Measurements from ENCODE around the gene IRAK3. TPM values are rescaled to one million over a fixed set of nuclear protein-coding genes. Genes with fewer than 3 reads are reported as not detected.

Gene IRAK3
- total RNA-seq, 4 donors from 2014 or later = 12.2 to 21.5 (median 13.6) TPM

GRCh38 chr12:66189486-66189843, 451 bp downstream of the IRAK3 start:
- Histone ChIP-seq H3K4me1 (peaks cover 6 to 15% (median 13%) of the 10 kb centered on the region in 4 donors), H3K36me3 (peaks cover 0 to 4% (median 0%) of the 10 kb centered on the region in 4 donors), H3K9me3 (no peaks in the 10 kb centered on the region), H3K27me3 (peaks cover 0 to 32% (median 0%) of the 10 kb centered on the region in 4 donors), H3K4me3 (peak overlapping the region; percentile 56 to 71 (median 58)), H3K27ac (replicated peaks in 1 of 4) (peak overlapping the region; percentile 75 to 89 (median 78))
- intact Hi-C loops (cut with DNase I) = no loop called here
- 26% methylated on average over 18 of the region's 18 CpGs for WGBS
- DNase-seq (ENCODE audit: extremely low spot score) = no peak
- TF ChIP-seq POLR2AphosphoS5 (IDR thresholded peaks at IDR 0.05) (no peak), EP300 (IDR thresholded peaks at IDR 0.05) (no peak)

GRCh38 chr12:66189889-66190288, 875 bp downstream of the IRAK3 start:
- peak overlapping the region; percentile 56 to 71 (median 58) for H3K4me3 ChIP-seq
- peaks cover 0 to 8% (median 0%) of the 10 kb centered on the region in 4 donors for H3K36me3 ChIP-seq
- no peak for DNase-seq (ENCODE audit: extremely low spot score)
- peaks cover 0 to 34% (median 0%) of the 10 kb centered on the region in 4 donors for H3K27me3 ChIP-seq
- TF ChIP-seq EP300 (IDR thresholded peaks at IDR 0.05) (no peak), POLR2AphosphoS5 (IDR thresholded peaks at IDR 0.05) (no peak), POLR2A (IDR thresholded peaks at IDR 0.05; ENCODE audit: low read depth) (no peak), CTCF (IDR thresholded peaks at IDR 0.05) (no peak)
- peak overlapping the region; percentile 75 to 89 (median 78) for H3K27ac ChIP-seq (replicated peaks in 1 of 4)
- no peaks in the 10 kb centered on the region for H3K9me3 ChIP-seq
- WGBS = 73% methylated on average over 6 of the region's 6 CpGs
- intact Hi-C loops (cut with DNase I) = no loop called here
- peaks cover 6 to 15% (median 13%) of the 10 kb centered on the region in 4 donors for H3K4me1 ChIP-seq

- Histone ChIP-seq H3K4me3 (peak overlapping the region; percentile 56 to 71 (median 58)), H3K36me3 (peaks cover 0 to 8% (median 0%) of the 10 kb centered on the region in 4 donors), H3K27ac (replicated peaks in 1 of 4) (peak overlapping the region; percentile 40 to 89 (median 77)), H3K4me1 (peaks cover 6 to 15% (median 13%) of the 10 kb centered on the region in 4 donors), H3K27me3 (peaks cover 0 to 34% (median 0%) of the 10 kb centered on the region in 4 donors), H3K9me3 (no peaks in the 10 kb centered on the region)
- DNase-seq (ENCODE audit: extremely low spot score) = no peak
- intact Hi-C loops (cut with DNase I) = no loop called here
- WGBS = 59% methylated on average over 1 of the region's 1 CpG
- TF ChIP-seq POLR2AphosphoS5 (IDR thresholded peaks at IDR 0.05) (no peak), POLR2A (IDR thresholded peaks at IDR 0.05; ENCODE audit: low read depth) (no peak), CTCF (IDR thresholded peaks at IDR 0.05) (no peak), EP300 (IDR thresholded peaks at IDR 0.05) (no peak)
Observed at GRCh38 chr12:66190519-66191370, 1.7 kb downstream of the IRAK3 start.

- Histone ChIP-seq H3K27me3 (peaks cover 0 to 34% (median 0%) of the 10 kb centered on the region in 4 donors), H3K27ac (replicated peaks in 1 of 4) (peak overlapping the region in 1 of 4 donors; percentile 35), H3K36me3 (peaks cover 0 to 8% (median 0%) of the 10 kb centered on the region in 4 donors), H3K9me3 (no peaks in the 10 kb centered on the region), H3K4me3 (peak overlapping the region in 1 of 4 donors; percentile 71), H3K4me1 (peaks cover 6 to 21% (median 13%) of the 10 kb centered on the region in 4 donors)
- TF ChIP-seq CTCF (IDR thresholded peaks at IDR 0.05) (no peak), POLR2AphosphoS5 (IDR thresholded peaks at IDR 0.05) (no peak), POLR2A (IDR thresholded peaks at IDR 0.05; ENCODE audit: low read depth) (no peak), EP300 (IDR thresholded peaks at IDR 0.05) (no peak)
- 68% methylated on average over 7 of the region's 7 CpGs for WGBS
- intact Hi-C loops (cut with DNase I) = no loop called here
- no peak for DNase-seq (ENCODE audit: extremely low spot score)
Observed at GRCh38 chr12:66191547-66192126, 2.6 kb downstream of the IRAK3 start.

- intact Hi-C loops (cut with DNase I) = no loop called here
- Histone ChIP-seq H3K27ac (replicated peaks in 1 of 4) (no peak overlapping the region), H3K27me3 (peaks cover 0 to 18% (median 0%) of the 10 kb centered on the region in 4 donors), H3K9me3 (no peaks in the 10 kb centered on the region), H3K4me1 (peaks cover 5 to 27% (median 12%) of the 10 kb centered on the region in 4 donors), H3K36me3 (peaks cover 0 to 8% (median 0%) of the 10 kb centered on the region in 4 donors), H3K4me3 (no peak overlapping the region)
- TF ChIP-seq POLR2AphosphoS5 (IDR thresholded peaks at IDR 0.05) = no peak
- TF ChIP-seq CTCF (IDR thresholded peaks at IDR 0.05) = no peak
- no peak for TF ChIP-seq EP300 (IDR thresholded peaks at IDR 0.05)
- TF ChIP-seq POLR2A (IDR thresholded peaks at IDR 0.05; ENCODE audit: low read depth) = no peak
- DNase-seq (ENCODE audit: extremely low spot score) = no peak
- 86% methylated on average over 2 of the region's 2 CpGs for WGBS
Observed at GRCh38 chr12:66194122-66194521, 5.1 kb downstream of the IRAK3 start.

Data from esophagus muscularis mucosa (tissue), 4 donors.